ENCODE data around the gene EBF4.

EBF4 gene

DNA sequence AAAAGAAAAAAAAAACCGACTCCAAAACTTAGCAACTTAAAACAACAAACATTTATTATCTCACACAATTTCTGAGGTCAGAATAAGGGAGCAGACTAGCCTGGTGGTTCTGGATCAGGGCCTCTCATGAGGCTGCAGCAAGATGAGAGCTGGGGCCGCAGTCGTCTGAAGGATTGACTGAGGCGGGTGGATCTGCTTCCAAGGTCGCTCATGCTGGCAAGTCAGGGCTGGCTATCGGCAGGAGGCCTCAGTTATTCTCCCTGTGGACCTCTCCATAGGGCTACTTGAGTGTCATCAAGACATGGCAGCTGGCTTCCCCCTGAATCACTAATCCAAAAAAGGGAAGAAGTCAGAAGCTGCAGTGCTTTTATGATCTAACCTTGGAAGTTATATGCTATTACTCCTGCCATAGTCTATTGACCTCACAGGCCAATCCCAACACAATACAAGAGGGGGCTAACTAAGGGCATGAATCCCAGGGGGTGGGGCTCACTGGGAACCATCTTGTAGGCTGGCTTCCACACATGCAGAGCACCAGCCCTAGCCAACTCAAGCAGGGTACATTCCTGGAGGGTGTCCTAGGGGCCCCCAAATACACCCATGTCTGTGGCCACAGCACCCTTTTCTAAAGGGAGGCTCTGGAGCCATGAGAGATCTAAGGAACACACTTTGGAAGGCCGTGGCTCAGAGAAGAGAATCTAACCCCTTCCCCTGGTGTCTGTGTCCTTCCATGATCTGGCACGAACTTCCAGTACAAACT is 11.3 kb downstream of the EBF4 start:
- DNase-seq (no peak), ATAC-seq (no peak)
- no peak overlapping the region for H3K4me3 Mint-ChIP-seq
- peaks cover 12% of the 10 kb centered on the region for H3K4me1 Mint-ChIP-seq
- no peaks in the 10 kb centered on the region for H3K9me3 Mint-ChIP-seq
- H3K27ac Mint-ChIP-seq, result no peak overlapping the region
- H3K27me3 Mint-ChIP-seq, result peaks cover 22% of the 10 kb centered on the region

DNA sequence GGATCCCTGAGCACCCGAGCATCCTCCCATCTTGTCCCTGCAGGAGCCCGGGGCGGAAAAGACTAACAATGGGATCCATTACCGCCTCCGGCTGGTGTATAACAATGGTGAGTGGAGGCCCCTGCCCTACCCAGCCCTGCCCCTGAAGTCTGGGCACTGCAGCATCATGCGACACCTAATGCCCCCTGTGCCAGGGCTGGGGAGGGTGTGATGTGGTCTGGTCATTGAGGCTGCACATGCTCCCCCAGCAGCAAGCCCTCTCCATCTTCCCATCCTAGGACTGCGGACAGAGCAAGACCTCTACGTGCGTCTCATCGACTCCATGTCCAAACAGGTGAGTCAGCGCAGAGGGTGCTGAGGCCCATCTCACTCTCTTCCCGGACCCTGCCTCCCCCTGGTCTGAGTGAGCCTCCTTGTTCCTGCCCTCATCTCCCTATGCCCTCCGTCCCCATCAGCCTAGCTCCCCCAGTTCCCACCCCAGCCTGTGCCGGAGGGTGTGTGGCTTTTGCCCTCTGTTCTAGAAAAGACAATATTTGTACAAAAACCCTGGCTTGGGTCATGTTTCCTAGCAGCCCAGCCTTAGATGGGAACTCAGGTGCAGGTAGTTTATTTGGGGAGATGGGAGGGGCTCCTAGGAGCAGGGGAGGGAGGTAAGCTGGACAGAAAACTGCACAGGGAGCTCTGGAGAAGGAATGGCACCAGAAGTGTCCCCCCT is 13.5 kb downstream of the EBF4 start:
- Mint-ChIP-seq H3K9me3 (no peaks in the 10 kb centered on the region), H3K27me3 (peaks cover 22% of the 10 kb centered on the region), H3K4me1 (peaks cover 12% of the 10 kb centered on the region), H3K27ac (peak overlapping the region in 1 of 2 donors; percentile 81), H3K4me3 (no peak overlapping the region)
- ATAC-seq (peak; percentile 13), DNase-seq (no peak)

GRCh38 chr20:2706688-2707352 is 14.2 kb downstream of the EBF4 start:
- DNase-seq (peak in 1 of 2 donors; percentile 51), ATAC-seq (peak; percentile 86)

DNA sequence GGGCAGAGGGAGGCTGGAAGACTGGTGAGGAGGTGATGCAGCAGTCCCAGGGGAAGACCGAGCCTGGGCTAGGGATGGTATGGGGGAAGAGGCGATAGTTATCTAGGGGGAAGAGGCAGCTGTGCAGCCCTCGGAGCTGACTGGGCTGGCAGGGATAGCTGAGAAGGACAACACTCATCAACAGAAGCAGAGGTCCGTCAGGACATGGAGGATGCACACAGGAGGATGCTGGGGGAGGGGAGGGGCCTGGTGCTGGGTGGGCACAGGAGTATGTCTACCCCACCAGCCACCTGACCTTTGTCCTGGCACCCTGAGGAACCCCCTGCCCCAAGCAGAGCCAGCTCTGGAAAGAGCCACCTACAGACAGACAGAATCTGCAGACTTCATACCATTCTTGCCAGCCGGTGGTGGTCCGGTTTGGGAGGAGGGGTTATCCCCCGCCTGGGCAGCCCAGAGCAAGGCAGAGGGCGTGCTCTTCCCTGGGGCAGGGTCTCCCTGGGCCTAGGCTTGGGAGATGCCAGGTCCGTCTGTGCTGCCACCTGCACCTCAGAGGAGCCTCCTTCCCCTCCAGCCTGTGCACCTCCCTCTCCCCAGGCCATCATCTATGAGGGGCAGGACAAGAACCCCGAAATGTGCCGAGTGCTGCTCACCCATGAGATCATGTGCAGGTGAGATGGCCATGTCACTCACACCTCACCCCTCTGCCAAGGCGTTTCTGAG is 14.9 kb downstream of the EBF4 start:
- Mint-ChIP-seq H3K4me1 (peaks cover 12% of the 10 kb centered on the region), H3K4me3 (no peak overlapping the region), H3K27ac (peak overlapping the region in 1 of 2 donors; percentile 83), H3K9me3 (no peaks in the 10 kb centered on the region), H3K27me3 (peaks cover 22% of the 10 kb centered on the region)
- no peak for ATAC-seq
- no peak for DNase-seq

More at GRCh38 chr20:2706688-2707352, 14.2 kb downstream of the EBF4 start:
- H3K27me3 Mint-ChIP-seq, result peaks cover 22% of the 10 kb centered on the region
- peak overlapping the region; percentile 5 to 27 for H3K4me3 Mint-ChIP-seq
- H3K4me1 Mint-ChIP-seq, result peaks cover 12% of the 10 kb centered on the region
- H3K9me3 Mint-ChIP-seq, result no peaks in the 10 kb centered on the region
- H3K27ac Mint-ChIP-seq, result peak overlapping the region in 1 of 2 donors; percentile 83

GRCh38 chr20:2708073-2708415 is 15.5 kb downstream of the EBF4 start:
- ATAC-seq, result no peak
- H3K4me1 Mint-ChIP-seq, result peaks cover 12% of the 10 kb centered on the region
- peaks cover 22% of the 10 kb centered on the region for H3K27me3 Mint-ChIP-seq
- DNase-seq, result no peak
- no peaks in the 10 kb centered on the region for H3K9me3 Mint-ChIP-seq
- H3K27ac Mint-ChIP-seq, result no peak overlapping the region
- no peak overlapping the region for H3K4me3 Mint-ChIP-seq

DNA sequence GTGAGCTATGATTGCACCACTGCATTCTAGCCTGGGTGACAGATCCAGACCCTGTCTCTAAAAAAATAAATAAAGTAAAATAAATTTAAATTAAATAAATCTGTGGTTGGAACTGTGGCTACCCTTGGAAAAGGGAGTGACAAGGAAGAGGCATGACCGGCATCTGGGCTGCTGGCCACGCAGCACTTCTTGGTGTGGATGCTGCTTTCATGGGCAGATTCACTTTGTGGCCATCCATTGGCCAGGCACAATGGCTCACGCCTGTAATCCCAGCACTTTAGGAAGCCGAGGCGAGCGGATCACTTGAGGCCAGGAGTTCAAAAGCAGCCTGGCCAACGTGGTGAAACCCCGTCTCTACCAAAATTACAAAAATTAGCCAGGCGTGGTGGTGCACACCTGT is 16.1 kb downstream of the EBF4 start:
- no peak for ATAC-seq
- H3K9me3 Mint-ChIP-seq, result no peaks in the 10 kb centered on the region
- no peak overlapping the region for H3K4me3 Mint-ChIP-seq
- peaks cover 12% of the 10 kb centered on the region for H3K4me1 Mint-ChIP-seq
- H3K27me3 Mint-ChIP-seq, result peaks cover 22% of the 10 kb centered on the region
- no peak for DNase-seq
- no peak overlapping the region for H3K27ac Mint-ChIP-seq

- Mint-ChIP-seq H3K4me3 (no peak overlapping the region), H3K4me1 (peaks cover 12% of the 10 kb centered on the region), H3K27me3 (peaks cover 22% of the 10 kb centered on the region), H3K27ac (no peak overlapping the region), H3K9me3 (no peaks in the 10 kb centered on the region)
- no peak for DNase-seq
- no peak for ATAC-seq
Measured at GRCh38 chr20:2709205-2709981, 16.8 kb downstream of the EBF4 start.

DNA sequence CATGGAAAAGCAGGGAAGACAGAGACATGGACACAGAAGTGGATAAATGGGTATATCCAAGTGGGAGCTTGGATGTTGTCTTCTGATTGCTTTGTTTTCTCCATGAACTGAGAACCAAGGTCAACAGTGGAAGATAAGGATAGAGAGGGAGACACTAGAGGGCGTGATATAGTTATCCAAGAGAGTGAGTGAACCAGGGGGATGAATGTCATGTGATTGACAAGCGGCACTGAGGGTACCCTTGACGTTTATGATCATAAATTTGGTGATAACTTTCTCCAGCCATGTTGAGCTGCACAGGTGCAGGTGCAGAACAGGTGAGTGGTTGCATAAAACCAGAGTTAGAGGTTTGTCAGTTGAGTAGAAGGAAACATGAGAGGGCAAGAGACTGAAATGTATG is 20.7 kb downstream of the EBF4 start:
- H3K4me3 Mint-ChIP-seq, result no peak overlapping the region
- H3K27ac Mint-ChIP-seq, result no peak overlapping the region
- DNase-seq (no peak), ATAC-seq (peak; percentile 72)
- H3K9me3 Mint-ChIP-seq, result no peaks in the 10 kb centered on the region
- H3K4me1 Mint-ChIP-seq, result no peaks in the 10 kb centered on the region
- H3K27me3 Mint-ChIP-seq, result no peaks in the 10 kb centered on the region

GRCh38 chr20:2729251-2729713 is 36.7 kb downstream of the EBF4 start:
- H3K27me3 Mint-ChIP-seq, result no peaks in the 10 kb centered on the region
- H3K4me3 Mint-ChIP-seq, result peak overlapping the region; percentile 47 to 64
- H3K27ac Mint-ChIP-seq, result peak overlapping the region in 1 of 2 donors; percentile 42
- peaks cover 16% of the 10 kb centered on the region for H3K4me1 Mint-ChIP-seq
- H3K9me3 Mint-ChIP-seq, result peaks cover 20 to 30% of the 10 kb centered on the region in 2 donors
- DNase-seq (peak in 1 of 2 donors; percentile 10), ATAC-seq (peak; percentile 91)

GRCh38 chr20:2729791-2730190 is 37.2 kb downstream of the EBF4 start:
- no peak for DNase-seq
- ATAC-seq, result no peak
- Mint-ChIP-seq H3K27ac (no peak overlapping the region), H3K9me3 (peaks cover 24 to 34% of the 10 kb centered on the region in 2 donors), H3K4me1 (peaks cover 20% of the 10 kb centered on the region), H3K4me3 (no peak overlapping the region), H3K27me3 (no peaks in the 10 kb centered on the region)

GRCh38 chr20:2734899-2735298 is 42.3 kb downstream of the EBF4 start:
- H3K4me3 Mint-ChIP-seq, result no peak overlapping the region
- ATAC-seq (no peak), DNase-seq (no peak)
- H3K9me3 Mint-ChIP-seq, result peaks cover 24 to 37% of the 10 kb centered on the region in 2 donors
- H3K4me1 Mint-ChIP-seq, result peaks cover 28% of the 10 kb centered on the region
- no peaks in the 10 kb centered on the region for H3K27me3 Mint-ChIP-seq
- no peak overlapping the region for H3K27ac Mint-ChIP-seq

DNA sequence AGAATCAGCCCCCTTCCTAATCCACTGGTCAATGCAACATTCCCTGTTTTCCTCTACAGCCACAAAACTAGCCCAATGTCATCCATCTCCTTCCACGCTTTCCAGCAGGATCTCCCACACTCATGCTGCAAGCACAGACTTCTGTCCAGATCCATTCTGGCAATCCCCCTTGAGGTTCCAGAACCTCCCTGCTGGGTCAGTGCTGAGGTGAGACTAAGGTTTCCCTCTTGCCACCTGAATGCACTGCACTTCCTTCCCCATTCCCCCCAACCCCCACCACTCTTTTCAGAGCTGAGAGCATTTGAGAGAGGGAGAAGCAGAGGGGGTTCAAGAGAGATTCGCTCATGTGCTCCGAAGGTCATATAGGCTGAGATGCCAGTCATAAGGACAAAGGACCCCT is 43.9 kb downstream of the EBF4 start:
- Mint-ChIP-seq H3K27ac (no peak overlapping the region), H3K27me3 (no peaks in the 10 kb centered on the region), H3K4me1 (peaks cover 34% of the 10 kb centered on the region), H3K4me3 (no peak overlapping the region), H3K9me3 (peaks cover 16 to 21% of the 10 kb centered on the region in 2 donors)
- no peak for ATAC-seq
- no peak for DNase-seq

DNA sequence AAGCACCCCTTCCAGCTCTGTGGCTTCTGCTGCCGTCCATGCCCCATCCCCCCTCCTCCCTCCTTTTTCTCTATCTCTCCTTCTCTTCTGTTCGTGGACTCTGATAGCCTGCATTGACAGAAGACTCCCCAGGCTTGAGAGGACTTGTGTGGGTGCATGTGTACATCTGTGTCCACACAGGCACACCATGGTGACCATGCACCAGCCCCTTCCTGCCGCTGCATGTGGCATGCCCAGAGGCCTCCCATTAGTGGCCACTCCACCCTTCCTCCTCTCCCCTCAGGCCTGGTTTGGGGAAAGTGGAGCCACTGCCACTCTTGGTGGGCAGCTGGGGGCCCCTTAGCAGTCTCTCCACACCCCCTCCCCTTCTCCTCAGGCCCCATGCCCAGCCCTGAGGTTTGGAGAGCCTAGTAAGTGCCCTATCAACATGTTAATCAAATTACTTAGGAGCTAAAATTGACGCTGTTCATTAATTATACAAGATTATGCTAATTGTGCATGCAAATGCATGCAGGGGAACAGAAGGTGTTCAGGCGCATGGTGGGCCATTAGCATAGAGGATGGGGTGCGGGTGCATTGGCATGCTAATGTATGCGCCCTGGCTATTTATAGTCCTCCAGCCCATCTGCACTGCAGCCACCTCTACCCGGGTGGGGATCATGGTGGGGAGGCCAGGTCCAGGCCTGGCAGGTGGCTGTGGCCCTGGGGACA is 45.9 kb downstream of the EBF4 start:
- Mint-ChIP-seq H3K27ac (peak overlapping the region in 1 of 2 donors; percentile 49), H3K27me3 (no peaks in the 10 kb centered on the region), H3K4me3 (no peak overlapping the region), H3K9me3 (peaks cover 5 to 8% of the 10 kb centered on the region in 2 donors), H3K4me1 (peaks cover 54% of the 10 kb centered on the region)
- ATAC-seq (no peak), DNase-seq (no peak)

DNA sequence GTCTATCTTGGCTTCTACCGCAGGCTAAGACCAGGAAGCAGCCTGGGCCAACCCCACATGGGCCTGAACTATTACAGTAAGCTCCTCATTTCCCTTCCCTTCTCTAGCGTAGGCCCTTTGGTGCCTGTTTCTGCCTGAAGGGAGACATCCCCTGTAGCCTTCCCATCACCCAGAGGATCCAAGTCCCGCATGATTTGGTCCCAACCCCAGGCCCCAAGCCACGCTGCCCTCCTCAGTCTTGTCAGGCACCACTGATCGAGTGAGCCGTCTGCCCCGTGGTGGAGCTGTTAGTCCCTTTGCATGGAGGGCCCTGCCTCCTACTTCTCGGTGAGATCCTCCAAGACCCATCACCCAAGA is 46.4 kb downstream of the EBF4 start:
- no peak overlapping the region for H3K4me3 Mint-ChIP-seq

More for the DNA sequence above, 46.4 kb downstream of the EBF4 start:
- DNase-seq (no peak), ATAC-seq (no peak)
- Mint-ChIP-seq H3K4me1 (peaks cover 56% of the 10 kb centered on the region), H3K27ac (peak overlapping the region in 1 of 2 donors; percentile 55), H3K9me3 (peaks cover 4 to 7% of the 10 kb centered on the region in 2 donors), H3K27me3 (no peaks in the 10 kb centered on the region)
